Astrocyte (in vitro differentiated cells and primary cell): Measurements from ENCODE around the gene HRCT1. TPM values are rescaled to one million over a fixed set of nuclear protein-coding genes. Genes with fewer than 3 reads are reported as not detected.

Experiments
- DNase-seq: peaks from one replicate; pipeline ENCODE4 v3.0.0-alpha.2; 2010; ENCODE audit warnings: low read depth
- FAIRE-seq: peaks from 2 replicates; lab custom pipeline; 2011; peaks lifted over from hg19 to GRCh38; lab: Jason Lieb, UNC
- H2AFZ ChIP-seq: 2 replicates; pipeline ENCODE4 v1.6.0; 2012; ENCODE audit warnings: low read depth, low read length, inconsistent platforms
- H3K27ac ChIP-seq: 2 replicates; pipeline ENCODE4 v1.5.1; 2011; ENCODE audit warnings: low read depth, low read length, inconsistent platforms
- H3K27me3 ChIP-seq: 2 replicates; pipeline ENCODE4 v1.6.0; 2011; ENCODE audit warnings: low read length, inconsistent platforms; ENCODE audit not compliant: insufficient read depth
- H3K36me3 ChIP-seq: 2 replicates; pipeline ENCODE4 v1.5.1; 2011; ENCODE audit warnings: low read length, inconsistent platforms; ENCODE audit not compliant: insufficient read depth
- H3K4me1 ChIP-seq: 2 replicates; pipeline ENCODE4 v1.5.1; 2011; ENCODE audit warnings: low read length, inconsistent platforms; ENCODE audit not compliant: insufficient read depth
- H3K4me2 ChIP-seq: 2 replicates; pipeline ENCODE4 v1.6.0; 2012; ENCODE audit warnings: low read length, inconsistent platforms
- H3K4me3 ChIP-seq: 2 replicates; pipeline ENCODE4 v1.5.1; 2011; ENCODE audit warnings: low read depth, mild to moderate bottlenecking, low read length, inconsistent platforms; ENCODE audit not compliant: insufficient read depth
- H3K79me2 ChIP-seq: 2 replicates; pipeline ENCODE4 v1.6.0; 2012; ENCODE audit warnings: mild to moderate bottlenecking, low read length, inconsistent platforms; ENCODE audit not compliant: insufficient read depth
- H3K9ac ChIP-seq: 2 replicates; pipeline ENCODE4 v1.6.0; 2012; ENCODE audit warnings: mild to moderate bottlenecking, low read length, inconsistent platforms
- H3K9me3 ChIP-seq: 2 replicates; pipeline ENCODE4 v1.5.1; 2012; ENCODE audit warnings: low read depth, mild to moderate bottlenecking, low read length, inconsistent platforms; ENCODE audit not compliant: insufficient read depth
- H4K20me1 ChIP-seq: 2 replicates; pipeline ENCODE4 v1.6.0; 2012; ENCODE audit warnings: low read length, inconsistent platforms; ENCODE audit not compliant: insufficient read depth
- H3K27ac Mint-ChIP-seq: one replicate; pipeline ENCODE4 v1.8.0; 2021; ENCODE audit warnings: mild to moderate bottlenecking, mixed read lengths; ENCODE audit not compliant: unreplicated experiment
- H3K27me3 Mint-ChIP-seq: one replicate; pipeline ENCODE4 v1.8.0; 2021; ENCODE audit warnings: low read depth, mixed read lengths; ENCODE audit not compliant: unreplicated experiment
- H3K36me3 Mint-ChIP-seq: one replicate; pipeline ENCODE4 v1.8.0; 2021; ENCODE audit warnings: low read depth, mixed read lengths; ENCODE audit not compliant: unreplicated experiment
- H3K4me1 Mint-ChIP-seq: one replicate; pipeline ENCODE4 v1.8.0; 2021; ENCODE audit warnings: low read depth, mixed read lengths; ENCODE audit not compliant: unreplicated experiment
- H3K4me3 Mint-ChIP-seq: one replicate; pipeline ENCODE4 v1.8.0; 2021; ENCODE audit warnings: mild to moderate bottlenecking, moderate library complexity, mixed read lengths; ENCODE audit not compliant: unreplicated experiment
- H3K9me3 Mint-ChIP-seq: one replicate; pipeline ENCODE4 v1.8.0; 2021; ENCODE audit warnings: mild to moderate bottlenecking, mixed read lengths; ENCODE audit not compliant: unreplicated experiment
- EZH2 ChIP-seq: IDR thresholded peaks from 2 replicates; pipeline ENCODE4 v1.6.1; 2012; ENCODE audit warnings: mild to moderate bottlenecking, low read length, inconsistent platforms; ENCODE audit not compliant: insufficient read depth
- total RNA-seq: library from RNA; stranded (reverse); gene quantifications from 2 replicates; pipeline ENCODE4 v1.2.1, GENCODE V29; 2021
- TF ChIP-seq, protein P1 (sequence below): IDR thresholded peaks from 2 replicates; pipeline ENCODE4 v1.5.1; 2011; ENCODE audit warnings: low read depth, mild to moderate bottlenecking, inconsistent platforms, low read length, moderate library complexity; ENCODE audit not compliant: insufficient read depth

Gene HRCT1
- total RNA-seq, 1 donor from 2014 or later, result 0.39 TPM

DNA sequence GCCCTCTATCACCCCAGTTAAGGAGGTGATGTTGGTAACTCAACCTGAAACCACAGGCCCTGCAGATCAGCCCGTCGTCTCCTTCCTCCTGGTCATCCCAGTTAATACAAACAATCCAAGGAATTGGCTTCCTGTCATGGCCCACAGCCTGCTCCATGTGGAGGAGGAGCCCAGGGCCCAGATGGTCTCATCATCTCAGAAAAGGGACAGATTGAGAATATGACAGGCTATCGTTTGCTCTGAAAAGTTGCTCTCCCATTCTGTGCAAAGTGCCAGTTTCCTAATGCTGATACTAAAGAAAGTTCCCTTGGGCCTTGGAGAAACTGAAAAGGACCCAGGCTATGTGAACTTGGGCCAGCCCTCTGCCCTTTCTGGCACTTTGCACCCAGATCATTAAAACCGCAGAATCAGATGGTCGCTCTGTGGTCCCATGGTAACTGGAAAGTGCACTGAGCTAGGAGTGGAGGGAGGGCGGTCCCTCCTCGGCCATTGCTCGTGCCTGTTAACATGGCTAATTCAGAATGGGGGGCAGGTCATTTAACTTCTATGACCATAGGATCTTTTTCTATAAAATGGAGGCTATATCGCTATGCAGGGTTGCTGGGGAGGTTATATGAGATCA is 2.6 kb downstream of the HRCT1 start:
- H3K27me3 Mint-ChIP-seq, result no peaks in the 10 kb centered on the region
- TF ChIP-seq, protein P1, sequence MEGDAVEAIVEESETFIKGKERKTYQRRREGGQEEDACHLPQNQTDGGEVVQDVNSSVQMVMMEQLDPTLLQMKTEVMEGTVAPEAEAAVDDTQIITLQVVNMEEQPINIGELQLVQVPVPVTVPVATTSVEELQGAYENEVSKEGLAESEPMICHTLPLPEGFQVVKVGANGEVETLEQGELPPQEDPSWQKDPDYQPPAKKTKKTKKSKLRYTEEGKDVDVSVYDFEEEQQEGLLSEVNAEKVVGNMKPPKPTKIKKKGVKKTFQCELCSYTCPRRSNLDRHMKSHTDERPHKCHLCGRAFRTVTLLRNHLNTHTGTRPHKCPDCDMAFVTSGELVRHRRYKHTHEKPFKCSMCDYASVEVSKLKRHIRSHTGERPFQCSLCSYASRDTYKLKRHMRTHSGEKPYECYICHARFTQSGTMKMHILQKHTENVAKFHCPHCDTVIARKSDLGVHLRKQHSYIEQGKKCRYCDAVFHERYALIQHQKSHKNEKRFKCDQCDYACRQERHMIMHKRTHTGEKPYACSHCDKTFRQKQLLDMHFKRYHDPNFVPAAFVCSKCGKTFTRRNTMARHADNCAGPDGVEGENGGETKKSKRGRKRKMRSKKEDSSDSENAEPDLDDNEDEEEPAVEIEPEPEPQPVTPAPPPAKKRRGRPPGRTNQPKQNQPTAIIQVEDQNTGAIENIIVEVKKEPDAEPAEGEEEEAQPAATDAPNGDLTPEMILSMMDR, result no peak
- no peak for TF ChIP-seq EZH2
- H3K4me3 ChIP-seq, result peak overlapping the region; percentile 37
- H3K27me3 ChIP-seq, result no peaks in the 10 kb centered on the region
- H3K9me3 Mint-ChIP-seq, result no peaks in the 10 kb centered on the region
- peaks cover 53% of the 10 kb centered on the region for H3K4me1 Mint-ChIP-seq
- H3K9me3 ChIP-seq, result no peaks in the 10 kb centered on the region
- H3K36me3 Mint-ChIP-seq, result no peaks in the 10 kb centered on the region
- H3K4me3 Mint-ChIP-seq, result peak overlapping the region; percentile 14
- no peak for DNase-seq
- peak overlapping the region; percentile 91 for H3K27ac ChIP-seq
- H3K27ac Mint-ChIP-seq, result peak overlapping the region; percentile 96
- no peak for FAIRE-seq
- H4K20me1 ChIP-seq, result no peaks in the 10 kb centered on the region
- no peaks in the 10 kb centered on the region for H3K79me2 ChIP-seq
- peak overlapping the region; percentile 57 for H2AFZ ChIP-seq
- peak overlapping the region; percentile 79 for H3K9ac ChIP-seq
- peaks cover 46% of the 10 kb centered on the region for H3K4me1 ChIP-seq
- peak overlapping the region; percentile 80 for H3K4me2 ChIP-seq
- no peaks in the 10 kb centered on the region for H3K36me3 ChIP-seq

GRCh38 chr9:35909274-35909673 is 3.3 kb downstream of the HRCT1 start, which contains the start of gene SPAAR:
TSS of gene SPAAR (plus strand) at chr9:35909490. CDS start at chr9:35910464, 974 bp downstream.
- Histone ChIP-seq H3K9me3 (no peaks in the 10 kb centered on the region), H4K20me1 (no peaks in the 10 kb centered on the region), H3K4me2 (peak within 1 kb of the TSS; percentile 80), H3K9ac (peak within 1 kb of the TSS; percentile 79), H2AFZ (peak within 1 kb of the TSS; percentile 57), H3K4me1 (peaks cover 48% of the 10 kb centered on the region), H3K27me3 (no peaks in the 10 kb centered on the region), H3K27ac (peak within 1 kb of the TSS; percentile 91), H3K4me3 (peak within 1 kb of the TSS; percentile 37), H3K79me2 (no peaks in the 10 kb centered on the region), H3K36me3 (no peaks in the 10 kb centered on the region)
- peak within 1 kb of the TSS; percentile 96 for H3K27ac Mint-ChIP-seq
- no peak for FAIRE-seq
- H3K36me3 Mint-ChIP-seq, result no peaks in the 10 kb centered on the region
- DNase-seq, result no peak
- TF ChIP-seq, protein P1, result no peak
- no peak for TF ChIP-seq EZH2
- no peaks in the 10 kb centered on the region for H3K27me3 Mint-ChIP-seq
- H3K4me1 Mint-ChIP-seq, result peaks cover 53% of the 10 kb centered on the region
- peak within 1 kb of the TSS; percentile 14 for H3K4me3 Mint-ChIP-seq
- no peaks in the 10 kb centered on the region for H3K9me3 Mint-ChIP-seq
